AG08396 (cell line): ENCODE measurements around the gene ARMH3.

Experiments used
- DNase-seq: peaks from one replicate; pipeline ENCODE4 v3.0.0; 2012; ENCODE audit warnings: low spot score, mixed read lengths

The ARMH3 gene

DNA sequence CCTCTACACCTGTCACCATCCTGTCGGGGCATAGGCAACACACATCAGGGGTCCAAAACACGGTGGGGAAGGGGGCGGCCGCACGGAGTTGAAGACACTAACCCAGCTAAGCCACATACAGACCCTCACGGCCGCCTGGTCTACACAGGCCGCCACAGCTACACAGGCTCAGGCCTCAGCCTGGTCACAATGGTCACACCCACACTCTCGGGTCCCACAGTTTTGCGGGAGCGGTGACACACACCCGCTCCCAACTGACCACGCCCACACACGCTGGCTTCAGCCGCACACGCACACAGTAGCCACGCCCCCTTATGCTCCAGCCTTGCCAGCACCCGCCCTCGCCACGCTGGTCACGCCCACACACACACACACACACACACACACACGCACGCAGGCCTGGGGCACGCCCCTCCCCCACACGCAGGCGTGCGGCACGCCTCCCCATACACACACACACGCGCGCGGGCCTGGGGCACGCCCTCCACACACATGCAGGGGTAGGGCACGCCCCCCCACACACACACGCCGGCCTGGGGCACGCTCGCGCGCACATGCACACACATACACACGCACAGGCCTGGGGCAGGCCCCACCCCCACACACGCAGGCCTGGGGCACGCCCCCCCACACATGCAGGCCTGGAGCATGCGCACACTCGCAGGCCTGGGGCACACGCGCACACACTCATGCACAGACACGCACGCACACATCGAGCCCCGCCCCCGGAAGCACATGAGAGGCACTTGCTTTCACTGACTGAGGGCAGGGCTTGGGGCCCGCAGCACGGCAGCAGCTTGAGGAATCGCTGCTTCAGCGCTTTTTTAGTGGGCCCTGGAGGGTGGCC, 225.4 kb downstream of the ARMH3 start:
- peak; percentile 98 for DNase-seq

DNA sequence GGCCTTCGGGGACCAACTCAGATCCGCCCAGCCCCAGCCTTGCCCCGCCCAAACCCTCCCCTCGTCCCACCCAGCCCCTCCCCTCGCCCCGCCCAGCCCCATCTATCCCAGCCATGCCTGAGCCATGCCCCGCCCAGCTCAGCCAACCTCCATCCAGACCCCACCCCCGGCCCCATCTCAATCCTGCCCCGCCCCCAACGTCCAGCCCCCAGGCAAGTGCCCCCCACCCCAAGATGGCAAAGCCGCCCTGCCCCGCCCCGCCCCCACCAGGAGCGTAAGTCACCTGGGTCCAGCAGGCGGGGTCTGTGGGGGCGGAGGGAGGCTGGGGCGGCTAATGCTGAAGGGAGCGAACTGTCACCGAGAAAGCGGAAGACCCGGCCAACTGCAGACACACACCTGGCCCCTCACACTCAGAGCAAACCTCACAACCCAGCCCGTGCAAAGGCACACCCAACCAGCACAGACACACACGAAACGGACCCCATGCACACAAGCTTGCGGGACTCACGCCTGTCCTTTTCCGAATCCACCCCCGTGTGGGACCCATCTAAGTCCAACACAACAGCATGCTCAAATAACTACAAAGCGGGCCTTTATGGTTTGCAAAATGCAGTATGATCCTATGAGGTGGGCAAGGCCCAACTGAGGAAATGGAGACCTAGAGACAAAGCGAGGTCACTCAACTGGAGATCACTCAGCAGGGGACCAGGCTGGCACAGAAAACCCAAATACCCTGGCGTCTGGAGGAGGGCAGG, 226.2 kb downstream of the ARMH3 start:
- no peak for DNase-seq

DNA sequence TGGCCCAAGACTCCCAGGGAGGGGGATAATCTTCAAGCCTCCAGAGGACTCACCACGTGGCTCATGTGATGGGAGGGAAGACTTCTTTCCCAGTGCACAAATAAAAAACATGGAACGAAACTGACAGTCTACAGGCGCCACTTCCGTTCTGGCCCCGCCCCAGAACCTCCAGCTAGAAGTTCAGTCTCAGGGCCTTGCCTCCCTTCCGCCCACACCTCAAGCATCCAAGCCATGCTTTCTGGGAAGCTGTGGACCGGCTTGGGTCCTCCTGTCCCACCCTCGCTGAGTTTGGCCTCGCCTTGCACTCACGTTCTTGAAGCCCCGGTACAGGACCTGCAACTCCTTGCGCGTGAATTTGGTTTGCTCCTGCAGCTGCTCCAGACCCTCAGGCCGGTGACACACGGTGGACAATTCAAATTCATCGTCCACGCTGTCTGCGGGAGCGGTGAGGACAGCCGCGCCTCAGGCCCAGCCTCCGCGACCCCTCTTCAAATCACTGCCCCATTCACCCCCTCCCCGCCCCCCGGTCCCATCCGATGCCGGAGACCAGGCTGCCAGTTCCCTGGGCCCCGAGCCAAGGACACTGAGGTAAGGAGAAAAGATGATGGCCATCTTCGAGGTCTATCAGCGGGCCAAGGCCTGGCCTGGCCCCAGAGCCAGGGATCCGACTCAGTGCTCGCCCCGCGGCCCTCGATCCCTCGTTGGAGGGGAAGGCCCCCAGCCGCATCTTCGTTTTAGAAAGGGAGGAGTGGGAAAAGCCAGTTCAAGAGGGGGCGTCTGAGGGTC, 227.0 kb downstream of the ARMH3 start:
- DNase-seq, result no peak

GRCh38 chr10:101827919-101828600, 227.9 kb downstream of the ARMH3 start:
- DNase-seq, result no peak

GRCh38 chr10:101826852-101827434, 229.0 kb downstream of the ARMH3 start:
- DNase-seq, result peak; percentile 1

- DNase-seq, result no peak
These were observed 231.2 kb downstream of the ARMH3 start for GRCh38 chr10:101824736-101825135.

DNA sequence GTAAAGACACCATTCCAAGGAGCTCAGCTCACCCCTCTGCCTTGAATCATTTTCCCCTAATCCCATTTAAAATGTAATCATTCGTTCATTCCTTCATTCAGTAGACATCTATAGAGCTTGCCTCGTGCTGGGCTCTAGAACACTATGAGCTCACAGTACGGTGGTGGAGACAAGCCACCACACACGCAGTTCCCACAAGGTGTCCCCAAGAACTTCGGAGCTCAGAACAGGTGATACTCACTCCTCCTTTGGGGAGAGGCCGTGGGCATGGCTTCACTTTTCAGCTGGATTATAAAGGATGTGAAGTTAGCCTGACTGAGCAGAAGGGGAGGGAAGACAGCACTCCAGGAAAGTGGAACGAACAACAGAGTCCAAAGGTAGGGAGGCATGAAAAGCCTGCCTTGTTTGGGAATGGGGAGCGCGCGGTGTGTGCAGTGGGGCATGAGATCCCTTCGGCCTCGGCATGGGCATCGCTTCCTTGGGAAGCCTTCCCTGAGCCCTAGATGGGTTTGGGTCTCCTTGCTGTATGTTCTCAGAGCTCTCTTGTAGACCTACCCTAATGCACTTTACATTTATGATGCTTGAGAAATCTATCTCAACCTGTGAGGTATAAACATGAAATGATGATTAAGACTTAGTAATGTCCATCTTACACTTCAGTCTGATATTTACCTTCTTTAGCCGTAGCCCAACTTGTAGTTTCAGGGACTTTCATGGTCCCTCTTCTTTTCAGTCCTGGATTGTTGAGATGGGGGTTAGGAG, 236.9 kb downstream of the ARMH3 start:
- DNase-seq, result no peak

- DNase-seq, result peak; percentile 97
These were observed 237.7 kb downstream of the ARMH3 start, which contains the start of gene OGA for GRCh38 chr10:101818119-101818871. Gene OGA (minus strand): TSS chr10:101818444. CDS start chr10:101818022, 422 bp downstream.

GRCh38 chr10:101817337-101818118, 238.4 kb downstream of the ARMH3 start:
- peak; percentile 86 for DNase-seq

- DNase-seq, result no peak
These were observed 239.0 kb downstream of the ARMH3 start for GRCh38 chr10:101816913-101817336.

DNA sequence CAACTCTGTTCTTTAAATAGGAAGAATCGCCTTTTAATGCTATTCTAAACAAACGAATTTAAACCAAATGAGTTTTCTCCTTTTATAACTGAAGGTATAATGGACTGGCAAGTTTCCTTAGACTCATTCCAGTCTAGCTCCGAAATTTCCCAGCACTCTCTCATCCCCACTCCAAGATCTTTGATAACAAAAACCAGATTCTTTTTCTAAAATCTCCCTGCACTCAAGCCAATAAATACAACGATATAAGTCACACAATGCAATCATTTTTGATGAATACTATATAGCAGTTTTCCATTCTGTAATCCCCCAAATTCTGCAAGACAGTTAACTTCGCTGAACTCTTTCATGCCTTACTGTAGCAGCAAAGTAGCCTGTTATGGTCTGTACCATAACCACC, 239.6 kb downstream of the ARMH3 start:
- DNase-seq, result no peak

GRCh38 chr10:101814466-101815071, 241.4 kb downstream of the ARMH3 start:
- no peak for DNase-seq

DNA sequence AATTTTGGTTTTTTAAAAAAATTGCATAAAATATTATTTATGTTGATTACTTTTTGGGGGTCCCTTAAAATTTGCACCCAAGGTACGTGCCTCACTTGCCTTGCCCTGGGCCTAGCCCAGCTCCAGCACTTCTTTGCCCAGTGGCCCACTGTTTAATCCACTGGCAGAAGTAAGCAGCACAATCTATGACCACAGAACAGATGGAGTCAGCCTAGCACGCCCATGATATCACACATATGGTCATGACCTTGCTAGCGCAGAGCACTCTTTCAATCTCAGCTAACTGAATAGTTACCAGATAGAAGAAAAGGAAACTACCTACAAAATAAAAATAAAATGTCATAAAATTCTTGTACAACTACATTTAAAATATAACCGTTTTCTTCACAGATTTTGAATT, 243.4 kb downstream of the ARMH3 start:
- DNase-seq, result no peak

DNA sequence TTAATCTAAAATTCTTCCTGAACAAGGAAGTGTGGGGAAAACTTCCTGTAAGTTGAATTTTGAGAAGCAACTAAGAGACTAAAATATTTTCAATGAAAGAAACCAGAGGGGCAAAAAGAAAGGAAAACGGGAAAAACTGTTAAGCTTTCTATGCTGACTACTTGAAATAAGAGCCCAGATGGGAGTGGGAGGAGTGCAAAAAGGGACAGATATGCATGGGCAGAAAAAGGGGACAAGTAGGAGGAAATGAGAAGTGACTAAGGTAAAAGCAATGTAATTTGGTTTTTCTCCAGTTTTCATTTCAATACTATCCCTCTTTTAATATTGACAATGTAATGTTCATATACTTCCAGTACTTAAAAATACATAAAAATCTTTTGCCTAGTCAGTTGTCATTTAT, 248.8 kb downstream of the ARMH3 start:
- DNase-seq, result no peak

GRCh38 chr10:101803511-101803910, 252.5 kb downstream of the ARMH3 start:
- DNase-seq, result no peak

GRCh38 chr10:101797403-101798059, 258.4 kb downstream of the ARMH3 start:
- no peak for DNase-seq
